ENCODE measurements around the gene CAMK1G.

DNA sequence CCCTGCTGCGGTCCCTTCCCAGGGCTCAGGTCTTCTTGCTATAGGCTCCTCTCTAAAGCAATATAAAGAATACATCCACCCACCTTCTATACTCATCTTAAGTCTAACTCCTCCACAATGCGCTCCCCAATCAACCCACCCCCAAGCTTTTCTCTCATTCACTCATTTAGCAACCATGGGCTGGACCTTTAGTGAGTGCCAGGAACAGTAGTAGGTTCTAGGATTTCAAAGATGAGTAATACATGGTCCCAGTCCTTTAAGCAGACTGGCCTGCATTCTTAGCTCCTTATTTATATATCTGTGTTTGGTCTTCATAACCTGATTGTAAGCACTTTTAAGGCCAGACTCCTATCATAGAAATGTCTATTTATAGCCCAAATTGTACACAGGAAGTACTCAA, 5.9 kb downstream of the CAMK1G start:
- TF ChIP-seq TAF1 (IDR thresholded peaks at IDR 0.05; ENCODE audit: borderline replicate concordance, insufficient read depth, low read length), result no peak
- TF ChIP-seq, protein P1, sequence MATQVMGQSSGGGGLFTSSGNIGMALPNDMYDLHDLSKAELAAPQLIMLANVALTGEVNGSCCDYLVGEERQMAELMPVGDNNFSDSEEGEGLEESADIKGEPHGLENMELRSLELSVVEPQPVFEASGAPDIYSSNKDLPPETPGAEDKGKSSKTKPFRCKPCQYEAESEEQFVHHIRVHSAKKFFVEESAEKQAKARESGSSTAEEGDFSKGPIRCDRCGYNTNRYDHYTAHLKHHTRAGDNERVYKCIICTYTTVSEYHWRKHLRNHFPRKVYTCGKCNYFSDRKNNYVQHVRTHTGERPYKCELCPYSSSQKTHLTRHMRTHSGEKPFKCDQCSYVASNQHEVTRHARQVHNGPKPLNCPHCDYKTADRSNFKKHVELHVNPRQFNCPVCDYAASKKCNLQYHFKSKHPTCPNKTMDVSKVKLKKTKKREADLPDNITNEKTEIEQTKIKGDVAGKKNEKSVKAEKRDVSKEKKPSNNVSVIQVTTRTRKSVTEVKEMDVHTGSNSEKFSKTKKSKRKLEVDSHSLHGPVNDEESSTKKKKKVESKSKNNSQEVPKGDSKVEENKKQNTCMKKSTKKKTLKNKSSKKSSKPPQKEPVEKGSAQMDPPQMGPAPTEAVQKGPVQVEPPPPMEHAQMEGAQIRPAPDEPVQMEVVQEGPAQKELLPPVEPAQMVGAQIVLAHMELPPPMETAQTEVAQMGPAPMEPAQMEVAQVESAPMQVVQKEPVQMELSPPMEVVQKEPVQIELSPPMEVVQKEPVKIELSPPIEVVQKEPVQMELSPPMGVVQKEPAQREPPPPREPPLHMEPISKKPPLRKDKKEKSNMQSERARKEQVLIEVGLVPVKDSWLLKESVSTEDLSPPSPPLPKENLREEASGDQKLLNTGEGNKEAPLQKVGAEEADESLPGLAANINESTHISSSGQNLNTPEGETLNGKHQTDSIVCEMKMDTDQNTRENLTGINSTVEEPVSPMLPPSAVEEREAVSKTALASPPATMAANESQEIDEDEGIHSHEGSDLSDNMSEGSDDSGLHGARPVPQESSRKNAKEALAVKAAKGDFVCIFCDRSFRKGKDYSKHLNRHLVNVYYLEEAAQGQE (IDR thresholded peaks at IDR 0.05; ENCODE audit: insufficient read depth in 1 of 2, low read depth in 2 of 2, low read length in 2 of 2), result no peak
- TF ChIP-seq POLR2AphosphoS5 (IDR thresholded peaks at IDR 0.05; ENCODE audit: low read depth, low read length), result no peak
- TF ChIP-seq SIN3A (IDR thresholded peaks at IDR 0.05; ENCODE audit: borderline replicate concordance, insufficient read depth, low read length), result no peak
- TF ChIP-seq FOXP2 (optimal IDR thresholded peaks at IDR 0.05; ENCODE audit: borderline replicate concordance, extremely low read depth, extremely low read length, insufficient read depth), result no peak
